GM18499 (cell line): ENCODE data around the gene MGAT3.

Experiments
- ATAC-seq: cut with Tn5 transposase; IDR thresholded peaks from one replicate; pipeline ENCODE4 v1.9.1; 2021; ENCODE audit warnings: moderate number of reproducible peaks; ENCODE audit not compliant: insufficient read depth, unreplicated experiment

MGAT3 gene

DNA sequence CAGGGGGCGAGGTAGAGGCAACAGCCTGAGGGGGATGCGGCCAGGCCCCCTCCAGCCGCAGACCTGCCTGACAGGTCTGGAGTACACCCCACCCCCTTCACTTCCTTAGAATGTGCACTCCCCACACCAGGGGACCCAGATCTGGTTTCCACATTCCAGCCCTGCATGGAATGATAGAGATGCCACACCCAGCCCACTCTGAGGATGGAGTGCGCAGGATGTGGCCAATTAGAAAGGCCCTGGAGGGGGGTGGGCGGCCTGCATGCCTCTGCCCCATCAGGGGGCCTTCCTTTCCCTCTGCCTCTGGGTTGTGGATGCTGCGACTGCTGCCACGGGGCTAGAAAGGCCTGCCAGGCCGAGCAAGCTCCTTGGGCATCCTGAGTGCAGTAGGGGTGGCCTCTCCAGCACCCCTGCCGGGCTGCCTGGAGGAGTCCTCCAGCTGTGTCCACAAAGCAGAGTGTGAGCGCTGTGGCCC, 28.2 kb upstream of the MGAT3 start:
- no peak for ATAC-seq

DNA sequence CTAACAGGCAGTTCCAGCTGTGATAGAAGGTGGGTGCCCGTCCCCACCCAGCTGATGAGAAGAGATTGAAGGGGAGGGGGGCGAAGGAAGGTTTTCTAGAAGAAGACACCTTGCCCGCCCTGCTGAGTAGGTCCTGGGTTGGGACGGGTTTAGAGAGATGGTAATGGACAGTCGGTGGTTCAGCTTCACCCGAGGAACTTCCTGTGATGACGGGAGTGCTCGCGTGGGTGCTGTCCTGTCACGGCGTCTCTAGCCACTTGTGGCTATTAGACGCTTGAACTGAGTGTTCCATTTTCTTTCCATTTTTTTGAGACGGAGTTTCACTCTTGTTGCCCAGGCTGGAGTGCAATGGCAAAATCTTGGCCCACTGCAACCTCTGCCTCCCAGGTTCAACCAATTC, 27.6 kb upstream of the MGAT3 start:
- ATAC-seq: no peak

DNA sequence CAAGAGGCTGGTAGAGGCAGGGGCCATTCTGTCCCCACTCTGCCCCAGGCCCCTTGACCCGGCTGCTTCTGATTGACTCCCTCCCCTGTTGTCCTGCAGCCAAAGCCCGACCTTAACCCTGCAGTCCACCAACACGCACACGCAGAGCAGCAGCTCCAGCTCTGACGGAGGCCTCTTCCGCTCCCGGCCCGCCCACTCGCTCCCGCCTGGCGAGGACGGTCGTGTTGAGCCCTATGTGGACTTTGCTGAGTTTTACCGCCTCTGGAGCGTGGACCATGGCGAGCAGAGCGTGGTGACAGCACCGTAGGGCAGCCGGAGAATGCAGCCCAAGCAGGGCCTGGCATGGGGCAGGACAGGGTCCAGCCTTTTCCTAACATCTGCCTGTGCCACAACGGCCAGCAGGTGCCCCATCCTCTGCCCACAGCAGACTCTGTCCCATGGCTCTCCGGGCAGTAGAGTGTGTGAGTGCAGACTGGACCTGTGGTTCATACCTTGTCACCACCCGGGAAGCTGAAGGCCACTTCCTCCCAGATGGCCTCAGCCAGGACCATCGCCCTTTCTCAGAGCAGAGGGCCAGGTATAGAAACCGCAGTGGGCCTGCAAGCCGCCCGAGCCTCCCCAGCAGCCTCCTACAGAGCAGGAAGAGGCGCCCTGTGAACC, 26.8 kb upstream of the MGAT3 start:
- ATAC-seq: no peak

- ATAC-seq: no peak
Observed at GRCh38 chr22:39430576-39431150, 26.1 kb upstream of the MGAT3 start.

DNA sequence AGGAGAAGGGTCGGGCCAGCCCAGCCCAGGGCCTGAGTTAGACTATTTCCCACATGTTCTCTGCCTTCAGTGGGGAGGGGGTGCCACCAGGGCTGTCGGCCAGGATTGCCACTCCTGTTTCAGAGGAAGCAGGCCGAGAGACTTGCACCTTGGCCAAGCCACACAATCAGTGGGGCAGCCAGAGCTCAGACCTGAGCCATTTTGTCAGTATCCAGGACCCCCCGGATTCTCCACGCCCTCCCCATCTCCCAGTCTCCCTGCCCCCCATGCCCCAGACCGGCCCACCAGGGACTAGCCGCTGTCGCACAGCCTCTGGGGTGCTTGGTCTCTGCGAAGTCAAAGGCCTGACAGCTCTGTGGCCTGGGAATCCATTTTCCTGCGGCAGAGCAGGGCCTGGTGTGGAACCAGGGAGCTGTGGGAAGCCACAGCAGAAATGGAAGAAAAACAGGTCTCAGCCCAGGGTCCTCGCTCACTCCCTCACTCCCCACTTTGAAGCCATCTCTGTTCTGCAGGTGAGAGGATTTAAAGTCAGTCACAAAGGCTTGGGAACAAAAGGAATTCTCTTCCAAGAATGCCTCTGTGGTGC, 25.5 kb upstream of the MGAT3 start:
- ATAC-seq: no peak

- no peak for ATAC-seq
Observed at GRCh38 chr22:39431821-39432251, 25.0 kb upstream of the MGAT3 start.

DNA sequence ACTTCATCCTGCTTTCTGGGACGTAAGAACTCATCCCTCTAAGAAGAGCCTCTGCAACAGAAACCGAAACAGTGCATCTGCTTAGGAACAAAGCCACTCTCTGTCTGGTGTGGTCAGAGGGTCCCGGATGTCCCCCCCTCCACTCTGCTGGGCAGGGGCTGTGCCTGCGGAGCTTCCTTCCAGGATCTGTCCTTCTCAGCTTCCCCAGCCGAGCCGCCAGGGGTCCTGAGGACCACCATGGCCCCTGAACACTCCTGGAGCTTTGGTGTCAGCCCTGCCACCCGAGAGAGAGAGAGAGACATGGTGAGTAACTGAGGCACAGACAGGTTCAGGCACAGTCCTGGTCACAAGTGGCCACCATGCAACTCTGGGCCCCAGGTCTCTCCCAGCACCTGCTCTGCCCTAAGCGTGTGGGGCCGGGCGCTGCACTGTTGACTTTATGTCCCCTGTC, 24.4 kb upstream of the MGAT3 start:
- ATAC-seq: no peak

- ATAC-seq: no peak
Observed at GRCh38 chr22:39433476-39434242, 23.2 kb upstream of the MGAT3 start.

DNA sequence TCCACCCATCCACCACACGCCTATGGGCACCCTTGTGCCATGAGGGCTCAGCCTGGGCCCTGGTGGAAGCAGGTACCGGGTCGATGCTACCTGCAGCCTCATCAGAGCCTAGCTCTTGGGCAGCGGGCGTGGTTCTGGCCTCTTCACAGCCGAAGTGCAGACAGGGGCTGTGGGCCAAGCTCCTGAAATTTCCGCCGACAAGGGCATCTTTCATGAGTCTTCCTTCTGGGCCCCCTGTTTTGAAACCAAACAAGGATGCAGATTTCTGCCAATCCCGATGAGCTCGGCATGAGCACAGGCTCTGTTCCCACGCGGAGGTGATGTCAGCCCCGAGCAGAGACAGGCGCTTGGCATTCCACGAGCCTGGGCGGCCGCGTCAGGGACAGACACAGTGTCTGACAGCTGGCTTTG, 22.6 kb upstream of the MGAT3 start:
- ATAC-seq: no peak

DNA sequence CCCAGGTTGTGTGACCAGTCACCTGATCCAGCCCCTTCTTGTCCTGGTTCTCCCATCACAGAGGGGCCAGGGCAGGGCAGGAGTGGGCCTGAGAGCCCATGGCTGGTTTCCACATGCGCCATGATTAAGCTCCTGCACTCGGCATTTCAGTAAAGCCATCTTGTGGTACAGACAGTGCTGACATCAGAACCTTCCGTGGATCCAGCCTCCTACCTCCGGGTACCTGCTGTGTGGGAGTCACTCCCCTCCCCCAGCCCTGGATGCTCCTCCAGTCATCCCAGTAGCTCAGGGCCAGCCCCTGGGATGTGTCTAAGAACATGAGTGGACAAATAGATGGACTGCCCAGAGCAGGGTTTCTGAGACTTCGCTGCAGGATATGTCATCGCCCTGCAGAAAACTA, 22.1 kb upstream of the MGAT3 start:
- ATAC-seq: no peak

DNA sequence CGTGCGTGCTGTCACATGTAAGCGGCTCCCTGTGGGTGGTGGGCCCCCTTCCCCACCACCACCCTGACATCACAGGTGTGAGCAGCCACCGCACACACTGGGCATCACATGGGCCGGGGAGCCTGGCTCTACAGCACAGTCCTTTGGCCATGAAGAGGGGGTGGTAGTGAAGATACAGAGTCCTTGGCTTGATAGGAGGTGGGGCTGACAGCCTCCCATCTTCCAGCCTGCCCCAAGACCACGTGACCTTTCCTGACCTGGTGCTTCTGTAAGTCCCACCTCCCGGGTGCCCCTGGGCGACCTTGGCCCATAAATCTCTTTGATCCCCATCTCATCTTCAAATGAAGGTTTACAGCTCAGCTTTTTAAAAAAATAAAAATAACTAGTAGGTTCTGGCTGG, 21.2 kb upstream of the MGAT3 start:
- ATAC-seq: no peak

DNA sequence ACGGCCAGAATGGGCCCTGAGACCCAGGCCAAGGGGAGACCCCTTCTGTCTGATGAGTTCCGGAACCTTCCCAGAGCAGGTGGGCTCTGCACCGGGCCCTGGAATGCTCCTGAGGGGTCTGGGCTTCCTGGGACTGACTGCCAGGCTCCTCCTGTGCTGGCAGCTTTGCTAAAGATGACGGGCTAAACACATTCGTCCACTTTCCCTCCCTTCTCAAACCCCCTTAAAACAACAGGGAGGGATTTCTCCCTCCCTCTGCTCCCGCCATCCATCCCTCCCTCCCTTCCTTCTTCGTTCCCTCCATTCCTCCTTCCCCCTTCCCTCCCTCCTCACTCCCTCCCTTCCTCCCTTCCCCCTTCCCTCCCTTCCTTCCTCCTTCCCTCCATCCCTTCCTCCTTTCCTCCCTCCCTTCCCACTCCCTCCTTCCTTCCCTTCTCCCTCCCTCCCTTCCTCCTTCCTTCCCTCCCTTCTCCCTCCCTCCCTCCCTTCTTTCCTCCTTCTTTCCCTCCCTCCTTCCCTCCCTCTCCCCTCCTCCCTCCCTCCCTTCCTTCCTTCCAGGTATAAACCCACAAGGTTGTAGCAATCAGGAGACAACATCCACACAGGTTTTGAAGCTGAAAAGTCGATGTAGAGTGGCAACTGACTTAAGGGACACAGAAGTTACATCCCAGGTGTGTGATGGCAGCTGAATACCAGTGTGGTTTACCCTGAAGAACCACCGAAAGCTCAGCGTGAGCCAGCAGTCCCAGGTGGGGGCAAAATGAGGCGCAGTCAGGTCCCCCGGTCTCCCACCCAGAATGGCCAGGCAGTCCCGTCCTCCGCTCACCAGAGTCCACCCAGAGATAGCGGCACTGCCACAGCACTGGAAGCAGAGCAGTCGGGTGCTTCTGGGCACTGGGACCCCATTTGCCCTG, 18.8 kb upstream of the MGAT3 start:
- no peak for ATAC-seq

DNA sequence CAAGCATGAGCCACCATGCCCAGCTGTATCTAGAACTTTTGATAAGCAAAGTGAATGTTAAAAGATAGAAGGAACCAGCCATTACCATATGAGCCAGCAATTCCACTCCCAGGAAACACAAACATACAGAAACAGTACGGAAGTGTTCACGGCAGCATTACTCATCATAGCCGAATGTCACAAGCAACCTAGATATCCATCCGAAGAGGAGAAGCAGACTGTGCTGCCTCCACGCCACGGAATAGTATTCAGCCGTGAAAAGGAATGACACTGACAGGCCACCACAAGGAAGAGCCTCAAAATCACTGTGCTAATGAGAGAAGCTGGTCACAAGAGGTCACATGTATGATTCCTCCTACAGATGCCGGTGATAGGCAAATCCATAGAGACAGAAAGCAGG, 17.6 kb upstream of the MGAT3 start:
- ATAC-seq: no peak

- no peak for ATAC-seq
Observed at GRCh38 chr22:39443398-39443797, 13.4 kb upstream of the MGAT3 start.

DNA sequence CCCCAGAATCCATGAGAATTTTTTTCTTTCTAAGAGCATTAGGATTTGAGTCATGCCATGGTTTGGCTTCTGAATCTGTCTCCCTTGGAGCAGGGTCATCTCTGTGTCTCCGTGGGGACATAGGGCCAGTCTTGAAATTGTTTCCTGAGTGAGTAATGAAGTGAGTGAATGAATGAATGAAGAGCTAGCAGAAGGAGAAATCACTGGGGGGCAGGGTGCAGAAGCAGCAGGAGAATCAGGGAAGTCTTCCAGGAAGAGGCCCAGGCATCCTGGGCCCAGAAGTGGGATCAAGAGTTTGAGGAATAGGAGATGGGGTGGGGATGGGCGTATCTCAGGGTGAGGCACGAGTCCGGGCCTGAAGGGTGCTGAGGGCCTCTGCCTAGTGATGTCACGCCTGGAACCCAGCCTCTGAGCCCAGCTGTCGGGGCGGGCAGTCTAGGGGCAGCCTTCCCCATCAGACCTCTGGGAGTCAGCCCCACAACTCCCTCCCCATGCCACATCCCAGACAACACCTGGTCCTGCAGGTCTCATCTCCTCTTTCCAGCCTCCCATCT, 12.5 kb upstream of the MGAT3 start:
- ATAC-seq: no peak

- no peak for ATAC-seq
Observed at GRCh38 chr22:39444937-39445465, 11.8 kb upstream of the MGAT3 start.

DNA sequence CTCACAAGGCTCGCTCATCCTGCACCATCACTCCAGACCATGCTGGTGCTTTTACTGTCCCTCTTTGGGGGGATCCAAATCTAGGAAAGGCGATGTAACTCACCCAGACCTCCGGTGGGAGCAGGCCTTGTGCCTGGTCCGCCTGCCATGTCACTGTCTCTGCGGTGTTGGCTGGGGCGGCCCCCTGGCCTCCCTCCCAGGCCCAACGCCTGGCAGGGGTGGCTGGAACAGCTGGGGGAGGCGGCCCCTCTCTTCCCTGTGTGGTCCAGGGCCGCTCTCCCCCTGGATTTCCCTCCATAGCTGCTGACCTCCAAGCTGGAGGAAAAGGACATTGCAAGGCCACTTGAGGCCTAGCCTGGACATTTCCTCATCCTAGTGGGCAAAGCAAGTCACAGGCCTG, 11.1 kb upstream of the MGAT3 start:
- no peak for ATAC-seq

DNA sequence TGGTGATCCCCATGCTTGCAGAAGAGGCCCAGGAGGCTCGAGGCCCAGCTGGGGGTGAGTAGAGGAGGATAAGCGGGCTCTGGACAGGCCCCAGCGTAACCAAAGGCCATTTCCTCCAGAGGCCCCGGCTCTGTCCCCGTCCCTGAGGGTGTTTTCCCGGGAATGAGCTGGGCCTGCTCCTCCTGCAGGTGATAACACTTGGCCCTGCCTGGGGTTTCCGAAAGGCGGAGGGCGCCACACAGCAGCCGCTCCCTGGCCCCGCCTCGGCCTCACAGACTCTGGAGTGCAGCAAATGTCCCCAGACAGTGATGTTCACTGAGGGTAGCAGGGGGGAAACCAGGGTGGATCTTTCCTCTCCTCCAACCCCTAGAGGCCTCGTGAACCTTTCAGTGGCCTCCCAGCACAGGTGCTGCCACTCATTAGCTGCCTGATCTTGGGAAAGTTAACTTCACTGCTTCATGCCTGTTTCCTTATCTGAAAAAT, 10.5 kb upstream of the MGAT3 start:
- ATAC-seq: no peak
